HepG2 (cell line): ENCODE measurements around the gene ACBD3. TPM values are rescaled to one million over a fixed set of nuclear protein-coding genes. Genes with fewer than 3 reads are reported as not detected.

Source experiments
- AKAP8 ChIP-seq: sonication (generic); formaldehyde crosslinking; IDR thresholded peaks from 2 replicates; pipeline ENCODE4 v1.5.1; 2020; ENCODE audit warnings: mild to moderate bottlenecking, missing genetic modification reagents
- GLMP ChIP-seq: sonication (generic); formaldehyde crosslinking; IDR thresholded peaks from 2 replicates; pipeline ENCODE4 v1.9.0; 2021; ENCODE audit warnings: missing genetic modification reagents, mild to moderate bottlenecking, borderline replicate concordance
- IKZF4 ChIP-seq: sonication (generic); formaldehyde crosslinking; IDR thresholded peaks from 2 replicates; pipeline ENCODE4 v1.5.1; 2020; ENCODE audit warnings: borderline replicate concordance, mild to moderate bottlenecking, low read depth, missing genetic modification reagents; ENCODE audit errors: not compliant biosample characterization
- JDP2 ChIP-seq: sonication (generic); formaldehyde crosslinking; IDR thresholded peaks from 2 replicates; pipeline ENCODE4 v1.8.1; 2022; ENCODE audit warnings: missing genetic modification reagents, borderline replicate concordance
- NR1H2 ChIP-seq: sonication (generic); formaldehyde crosslinking; IDR thresholded peaks from 2 replicates; pipeline ENCODE4 v1.8.1; 2022; ENCODE audit warnings: low read depth, missing genetic modification reagents, borderline replicate concordance
- NR2F6 ChIP-seq, 2 experiments: IDR thresholded peaks; 2 replicates each; pipeline ENCODE4 v1.6.1; 2016; ENCODE audit warnings: antibody characterized with exemption in 1 of 2, mild to moderate bottlenecking in 1 of 2
- PPARG ChIP-seq: conservative IDR thresholded peaks from 2 replicates; pipeline ENCODE4 v1.6.1; 2016; ENCODE audit warnings: missing biosample characterization, missing genetic modification reagents
- SMARCC2 ChIP-seq: fragments of 450-650 bp; IDR thresholded peaks from 2 replicates; pipeline ENCODE4 v1.6.1; 2017; ENCODE audit warnings: antibody characterized with exemption, mild to moderate bottlenecking
- SPEN ChIP-seq: sonication (generic); formaldehyde crosslinking; IDR thresholded peaks from 2 replicates; pipeline ENCODE4 v1.5.1; 2020; ENCODE audit warnings: low read depth, mild to moderate bottlenecking, missing genetic modification reagents
- ZBTB4 ChIP-seq: sonication (generic); formaldehyde crosslinking; IDR thresholded peaks from 2 replicates; pipeline ENCODE4 v1.4.0; 2020; ENCODE audit warnings: missing genetic modification reagents, mild to moderate bottlenecking, borderline replicate concordance
- ZNF121 ChIP-seq: sonication (generic); formaldehyde crosslinking; IDR thresholded peaks from 2 replicates; pipeline ENCODE4 v1.5.0; 2020; ENCODE audit warnings: mild to moderate bottlenecking, missing genetic modification reagents
- ZNF18 ChIP-seq: sonication (generic); formaldehyde crosslinking; IDR thresholded peaks from 2 replicates; pipeline ENCODE4 v1.8.0; 2022; ENCODE audit warnings: mild to moderate bottlenecking, missing genetic modification reagents; ENCODE audit not compliant: insufficient replicate concordance
- ZNF34 ChIP-seq: sonication (generic); formaldehyde crosslinking; IDR thresholded peaks from 2 replicates; pipeline ENCODE4 v1.4.0; 2020; ENCODE audit warnings: mild to moderate bottlenecking, missing genetic modification reagents, borderline replicate concordance
- ZNF446 ChIP-seq: sonication (generic); formaldehyde crosslinking; IDR thresholded peaks from 2 replicates; pipeline ENCODE4 v1.5.0; 2020; ENCODE audit warnings: mild to moderate bottlenecking, missing genetic modification reagents
- ZNF549 ChIP-seq: sonication (generic); formaldehyde crosslinking; IDR thresholded peaks from 2 replicates; pipeline ENCODE4 v1.5.0; 2020; ENCODE audit warnings: missing genetic modification reagents
- ZNF552 ChIP-seq: sonication (generic); formaldehyde crosslinking; IDR thresholded peaks from 2 replicates; pipeline ENCODE4 v1.9.0; 2022; ENCODE audit warnings: missing genetic modification reagents, mild to moderate bottlenecking, borderline replicate concordance
- polyA plus RNA-seq, 8 experiments: library from polyadenylated mRNA; depleted of rRNA in 3 of 8; stranded (reverse) in 7 of 8; unstranded in 1 of 8; fragments of >200 nt; fragmentation: Illumina TruSeq in 4 of 8; extraction: Trizol in 4 of 8; gene quantifications; 2 replicates each; pipeline versions ENCODE4 v1.2.1 to v1.2.3, GENCODE V29; 2011 to 2016; ENCODE audit warnings: low read depth in 4 of 8, missing spikeins in 1 of 8, mixed read lengths in 1 of 8; ENCODE audit not compliant: insufficient read depth in 1 of 8
- total RNA-seq, 5 experiments: library from RNA; depleted of rRNA; stranded (reverse); fragments of >200 nt; fragmentation: Illumina TruSeq; extraction: Trizol; gene quantifications; 2 replicates each; pipeline ENCODE4 v1.2.3, GENCODE V29; 2016; ENCODE audit warnings: low read depth in 1 of 5
- TF ChIP-seq, protein P1 (sequence below): sonication (generic); formaldehyde crosslinking; IDR thresholded peaks from 2 replicates; pipeline ENCODE4 v1.8.1; 2023; ENCODE audit warnings: missing genetic modification reagents, mild to moderate bottlenecking, borderline replicate concordance
- TF ChIP-seq, protein P2 (sequence below): sonication (generic); formaldehyde crosslinking; IDR thresholded peaks from 2 replicates; pipeline ENCODE4 v1.4.0; 2020; ENCODE audit warnings: mild to moderate bottlenecking, low read depth, missing genetic modification reagents

ACBD3 gene
- total and polyA plus RNA-seq, 2 of the 13 experiments (the other 11 are each of a cell fraction or from before 2014, with no cell fraction given): 24.3 to 39.3 TPM

DNA sequence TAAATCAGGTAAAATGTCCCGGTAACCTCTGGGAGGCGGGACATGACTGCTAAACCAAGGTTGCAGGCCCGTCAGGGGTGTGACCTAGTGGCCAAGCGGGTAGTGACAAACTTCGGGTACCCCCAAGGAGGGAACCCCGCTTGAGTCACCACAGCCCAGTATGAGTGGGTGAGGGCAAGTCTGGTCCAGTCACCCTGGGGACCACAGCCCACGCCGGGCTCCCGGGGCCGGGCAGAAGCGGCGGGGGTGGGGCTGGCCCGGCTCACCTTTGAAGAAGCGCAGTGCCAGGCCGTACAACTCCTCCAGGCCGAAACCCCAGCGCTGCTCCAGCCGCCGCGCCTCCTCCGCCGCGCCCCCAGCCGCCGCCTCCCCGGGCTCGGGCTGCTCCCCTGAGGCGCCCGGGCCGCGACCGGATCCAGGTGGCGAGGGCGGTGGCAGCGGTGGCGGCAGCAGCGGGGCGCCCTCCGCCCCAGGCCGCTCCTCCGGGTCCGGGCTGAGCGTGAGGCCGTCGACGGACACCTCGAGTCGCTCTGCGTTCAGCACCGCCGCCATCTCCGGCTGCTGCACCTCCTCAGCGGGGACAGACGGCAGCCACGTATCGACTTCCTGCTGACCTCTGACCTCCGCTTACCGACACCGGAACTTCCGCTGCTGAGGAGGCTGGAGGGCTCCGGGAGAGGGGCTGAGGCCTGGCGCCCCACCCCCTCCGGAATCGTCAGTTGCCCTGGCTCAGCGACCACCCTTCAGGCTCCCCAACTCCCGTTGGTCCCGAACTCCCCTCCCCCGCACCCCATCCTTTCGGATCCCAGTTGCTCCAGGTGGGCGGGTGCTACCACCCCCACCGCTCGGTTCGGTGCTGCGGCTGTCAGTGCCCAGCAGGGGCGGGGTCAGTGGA, at the start of gene ACBD3 (continued):
- TF ChIP-seq AKAP8 (CRISPR knock-in tag) (peak; percentile 19; the same call in 1 of the 2 replicates), ZNF121 (no peak), NR1H2 (CRISPR knock-in tag) (no peak), ZNF549 (CRISPR knock-in tag) (no peak), GLMP (CRISPR knock-in tag) (no peak), ZNF18 (CRISPR knock-in tag) (no peak), ZNF552 (CRISPR knock-in tag) (no peak), PPARG (CRISPR knock-in tag) (peak; percentile 57; the same call in 1 of the 2 replicates), SPEN (CRISPR knock-in tag) (peak; percentile 78; the same call in 1 of the 2 replicates), ZNF34 (CRISPR knock-in tag) (peak; percentile 29; the same call in 1 of the 2 replicates), ZBTB4 (no peak), ZNF446 (CRISPR knock-in tag) (0 out of 2 replicates have a peak, but pooled peaks have one; percentile 43), SMARCC2 (no peak), JDP2 (CRISPR knock-in tag) (no peak), NR2F6 (IDR thresholded peaks at IDR 0.05) (peak; percentile 93), NR2F6 (CRISPR knock-in tag; IDR thresholded peaks at IDR 0.05) (peak; percentile 99), IKZF4 (no peak)
- TF ChIP-seq, protein P1, sequence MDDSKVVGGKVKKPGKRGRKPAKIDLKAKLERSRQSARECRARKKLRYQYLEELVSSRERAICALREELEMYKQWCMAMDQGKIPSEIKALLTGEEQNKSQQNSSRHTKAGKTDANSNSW (CRISPR knock-in tag): no peak
- TF ChIP-seq, protein P2, sequence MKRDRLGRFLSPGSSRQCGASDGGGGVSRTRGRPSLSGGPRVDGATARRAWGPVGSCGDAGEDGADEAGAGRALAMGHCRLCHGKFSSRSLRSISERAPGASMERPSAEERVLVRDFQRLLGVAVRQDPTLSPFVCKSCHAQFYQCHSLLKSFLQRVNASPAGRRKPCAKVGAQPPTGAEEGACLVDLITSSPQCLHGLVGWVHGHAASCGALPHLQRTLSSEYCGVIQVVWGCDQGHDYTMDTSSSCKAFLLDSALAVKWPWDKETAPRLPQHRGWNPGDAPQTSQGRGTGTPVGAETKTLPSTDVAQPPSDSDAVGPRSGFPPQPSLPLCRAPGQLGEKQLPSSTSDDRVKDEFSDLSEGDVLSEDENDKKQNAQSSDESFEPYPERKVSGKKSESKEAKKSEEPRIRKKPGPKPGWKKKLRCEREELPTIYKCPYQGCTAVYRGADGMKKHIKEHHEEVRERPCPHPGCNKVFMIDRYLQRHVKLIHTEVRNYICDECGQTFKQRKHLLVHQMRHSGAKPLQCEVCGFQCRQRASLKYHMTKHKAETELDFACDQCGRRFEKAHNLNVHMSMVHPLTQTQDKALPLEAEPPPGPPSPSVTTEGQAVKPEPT (CRISPR knock-in tag): no peak
